K562 (cell line): ENCODE results near the gene ARFGAP1. TPM values are rescaled to one million over a fixed set of nuclear protein-coding genes. Genes with fewer than 3 reads are reported as not detected.
A peak's percentile ranks its signal among the peaks of the same experiment; 100 is the strongest.

ENCODE experiments used
- HCFC1 ChIP-seq: IDR thresholded peaks from 2 replicates; pipeline ENCODE4 v1.6.1; 2012; ENCODE audit warnings: low read depth, low read length, improper control_type of control experiment
- HDAC8 ChIP-seq: fragments of 450-650 bp; IDR thresholded peaks from 2 replicates; pipeline ENCODE4 v1.6.1; 2016; ENCODE audit warnings: mild to moderate bottlenecking, missing genetic modification characterization, moderate library complexity, missing compliant biosample characterization
- JUND ChIP-seq, 2 experiments: IDR thresholded peaks; 2 replicates in 1 of 2; 3 replicates in 1 of 2; pipeline ENCODE4 v1.6.1; 2011; ENCODE audit warnings: borderline replicate concordance in 2 of 2, low read depth in 2 of 2, low read length in 2 of 2, improper control_type of control experiment in 1 of 2, missing biosample characterization in 1 of 2, missing genetic modification characterization in 1 of 2, missing genetic modification reagents in 1 of 2
- RBM15 ChIP-seq: fragments of 200-400 bp; formaldehyde crosslinking; IDR thresholded peaks from 2 replicates; pipeline ENCODE4 v1.6.1; 2018; ENCODE audit warnings: mild to moderate bottlenecking, low read length, moderate library complexity; ENCODE audit not compliant: insufficient read depth
- SMARCA4 ChIP-seq: fragments of 450-650 bp; IDR thresholded peaks from 2 replicates; pipeline ENCODE4 v1.6.1; 2016
- SRSF9 ChIP-seq: fragments of 200-400 bp; formaldehyde crosslinking; IDR thresholded peaks from 2 replicates; pipeline ENCODE4 v1.6.1; 2017; ENCODE audit warnings: low read depth, low read length, borderline replicate concordance
- TEAD1 ChIP-seq, 2 experiments: fragments of 450-650 bp in 1 of 2; sonication (generic) in 1 of 2; formaldehyde crosslinking; IDR thresholded peaks; 2 replicates each; pipeline versions ENCODE4 v1.4.0 to v1.8.0; 2020 to 2022; ENCODE audit warnings: mild to moderate bottlenecking in 2 of 2, missing genetic modification reagents in 1 of 2
- YY1 ChIP-seq, 3 experiments: IDR thresholded peaks; 2 replicates each; pipeline ENCODE4 v1.6.1; 2011; ENCODE audit warnings: low read length in 2 of 3, mild to moderate bottlenecking in 2 of 3, moderate library complexity in 2 of 3, borderline replicate concordance in 1 of 3, control low read depth in 1 of 3, low read depth in 1 of 3; ENCODE audit not compliant: insufficient read depth in 3 of 3, insufficient replicate concordance in 2 of 3, control insufficient read depth in 1 of 3, insufficient read length in 1 of 3; ENCODE audit errors: extremely low read depth in 1 of 3
- ZC3H4 ChIP-seq: sonication (generic); formaldehyde crosslinking; IDR thresholded peaks from 2 replicates; pipeline ENCODE4 v1.9.0; 2021; ENCODE audit warnings: missing genetic modification reagents, borderline replicate concordance
- ZNF263 ChIP-seq: sonication (generic); formaldehyde crosslinking; IDR thresholded peaks from 2 replicates; pipeline ENCODE4 v1.8.0; 2022; ENCODE audit warnings: mild to moderate bottlenecking, missing genetic modification reagents, borderline replicate concordance
- polyA plus RNA-seq, 8 experiments: library from polyadenylated mRNA; depleted of rRNA in 4 of 8; stranded (reverse) in 5 of 8; unstranded in 3 of 8; fragments of >200 nt; fragmentation: Nextera tagmentation in 2 of 8; fragmentation: Illumina TruSeq in 1 of 8; extraction: Ambion mirVana in 2 of 8; extraction: Trizol in 1 of 8; gene quantifications; 2 replicates each; pipeline versions ENCODE4 v1.2.1 to v1.2.3, GENCODE V29; 2011 to 2014; ENCODE audit warnings: inconsistent platforms in 1 of 8, missing spikeins in 1 of 8
- total RNA-seq, 7 experiments: library from RNA; depleted of rRNA in 6 of 7; stranded (reverse); fragments of >200 nt in 6 of 7; fragmentation: Illumina TruSeq in 2 of 7; extraction: Trizol in 2 of 7; gene quantifications; 2 replicates each; pipeline versions ENCODE4 v1.2.1 to v1.2.3, GENCODE V29; 2011 to 2021; ENCODE audit warnings: low replicate concordance in 1 of 7
- TF ChIP-seq, protein P1 (sequence below): fragments of 200-800 bp; sonication (Bioruptor generic); IDR thresholded peaks from 2 replicates; pipeline ENCODE4 v1.6.1; 2016; ENCODE audit warnings: missing genetic modification characterization, missing compliant biosample characterization
- TF ChIP-seq, protein P2 (sequence below): sonication (generic); formaldehyde crosslinking; IDR thresholded peaks from 2 replicates; pipeline ENCODE4 v1.8.1; 2023; ENCODE audit warnings: mild to moderate bottlenecking, missing genetic modification reagents
- TF ChIP-seq, protein P3 (sequence below): fragments of 450-650 bp; IDR thresholded peaks from 2 replicates; pipeline ENCODE4 v1.6.1; 2018; ENCODE audit warnings: mild to moderate bottlenecking, low read depth; ENCODE audit not compliant: partially characterized antibody
- TF ChIP-seq, protein P4 (sequence below), 3 experiments: fragments of 200-800 bp in 1 of 3; sonication (Bioruptor generic) in 1 of 3; sonication (generic) in 1 of 3; formaldehyde crosslinking in 1 of 3; IDR thresholded peaks; 2 replicates each; pipeline versions ENCODE4 v1.6.1 to v1.8.0; 2016 to 2022; ENCODE audit warnings: mild to moderate bottlenecking in 2 of 3, missing compliant biosample characterization in 2 of 3, missing genetic modification characterization in 2 of 3, missing genetic modification reagents in 1 of 3
- TF ChIP-seq, protein P5 (sequence below): fragments of 250-450 bp; sonication (Bioruptor Pico); IDR thresholded peaks from 2 replicates; pipeline ENCODE4 v1.8.0; 2022; ENCODE audit warnings: moderate library complexity, mild to moderate bottlenecking, inconsistent platforms

The ARFGAP1 gene
- total and polyA plus RNA-seq, 9 of the 15 experiments (the other 6 are each of a cell fraction or from before 2014, with no cell fraction given): 0.53 to 102 (median 33.5) TPM

DNA sequence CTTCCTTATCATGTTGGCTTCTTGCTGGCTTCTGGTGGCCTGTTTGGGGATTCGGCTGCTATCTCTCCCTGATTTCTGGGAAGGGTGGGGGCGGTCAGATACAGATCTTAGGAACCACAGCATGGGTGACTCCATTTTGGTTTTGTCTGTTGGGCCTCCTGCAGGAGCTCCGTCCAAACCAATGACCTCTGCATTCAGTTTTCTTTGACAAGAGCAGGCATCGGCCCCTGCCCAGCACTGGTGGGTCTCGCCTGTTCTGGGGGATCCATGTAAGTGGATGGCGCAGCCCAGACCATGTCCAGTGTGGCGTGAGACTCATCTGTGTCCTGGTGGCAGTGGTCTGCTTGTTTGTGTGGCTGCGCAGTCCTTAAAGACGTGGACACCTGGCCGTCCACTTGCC lies 8.6 kb upstream of the ARFGAP1 start (continued):
- TF ChIP-seq, protein P1, sequence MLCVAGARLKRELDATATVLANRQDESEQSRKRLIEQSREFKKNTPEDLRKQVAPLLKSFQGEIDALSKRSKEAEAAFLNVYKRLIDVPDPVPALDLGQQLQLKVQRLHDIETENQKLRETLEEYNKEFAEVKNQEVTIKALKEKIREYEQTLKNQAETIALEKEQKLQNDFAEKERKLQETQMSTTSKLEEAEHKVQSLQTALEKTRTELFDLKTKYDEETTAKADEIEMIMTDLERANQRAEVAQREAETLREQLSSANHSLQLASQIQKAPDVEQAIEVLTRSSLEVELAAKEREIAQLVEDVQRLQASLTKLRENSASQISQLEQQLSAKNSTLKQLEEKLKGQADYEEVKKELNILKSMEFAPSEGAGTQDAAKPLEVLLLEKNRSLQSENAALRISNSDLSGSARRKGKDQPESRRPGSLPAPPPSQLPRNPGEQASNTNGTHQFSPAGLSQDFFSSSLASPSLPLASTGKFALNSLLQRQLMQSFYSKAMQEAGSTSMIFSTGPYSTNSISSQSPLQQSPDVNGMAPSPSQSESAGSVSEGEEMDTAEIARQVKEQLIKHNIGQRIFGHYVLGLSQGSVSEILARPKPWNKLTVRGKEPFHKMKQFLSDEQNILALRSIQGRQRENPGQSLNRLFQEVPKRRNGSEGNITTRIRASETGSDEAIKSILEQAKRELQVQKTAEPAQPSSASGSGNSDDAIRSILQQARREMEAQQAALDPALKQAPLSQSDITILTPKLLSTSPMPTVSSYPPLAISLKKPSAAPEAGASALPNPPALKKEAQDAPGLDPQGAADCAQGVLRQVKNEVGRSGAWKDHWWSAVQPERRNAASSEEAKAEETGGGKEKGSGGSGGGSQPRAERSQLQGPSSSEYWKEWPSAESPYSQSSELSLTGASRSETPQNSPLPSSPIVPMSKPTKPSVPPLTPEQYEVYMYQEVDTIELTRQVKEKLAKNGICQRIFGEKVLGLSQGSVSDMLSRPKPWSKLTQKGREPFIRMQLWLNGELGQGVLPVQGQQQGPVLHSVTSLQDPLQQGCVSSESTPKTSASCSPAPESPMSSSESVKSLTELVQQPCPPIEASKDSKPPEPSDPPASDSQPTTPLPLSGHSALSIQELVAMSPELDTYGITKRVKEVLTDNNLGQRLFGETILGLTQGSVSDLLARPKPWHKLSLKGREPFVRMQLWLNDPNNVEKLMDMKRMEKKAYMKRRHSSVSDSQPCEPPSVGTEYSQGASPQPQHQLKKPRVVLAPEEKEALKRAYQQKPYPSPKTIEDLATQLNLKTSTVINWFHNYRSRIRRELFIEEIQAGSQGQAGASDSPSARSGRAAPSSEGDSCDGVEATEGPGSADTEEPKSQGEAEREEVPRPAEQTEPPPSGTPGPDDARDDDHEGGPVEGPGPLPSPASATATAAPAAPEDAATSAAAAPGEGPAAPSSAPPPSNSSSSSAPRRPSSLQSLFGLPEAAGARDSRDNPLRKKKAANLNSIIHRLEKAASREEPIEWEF (CRISPR knock-in tag): no peak
- TF ChIP-seq RBM15: no peak
- no peak for TF ChIP-seq ZC3H4 (CRISPR knock-in tag)
- TF ChIP-seq, protein P2, sequence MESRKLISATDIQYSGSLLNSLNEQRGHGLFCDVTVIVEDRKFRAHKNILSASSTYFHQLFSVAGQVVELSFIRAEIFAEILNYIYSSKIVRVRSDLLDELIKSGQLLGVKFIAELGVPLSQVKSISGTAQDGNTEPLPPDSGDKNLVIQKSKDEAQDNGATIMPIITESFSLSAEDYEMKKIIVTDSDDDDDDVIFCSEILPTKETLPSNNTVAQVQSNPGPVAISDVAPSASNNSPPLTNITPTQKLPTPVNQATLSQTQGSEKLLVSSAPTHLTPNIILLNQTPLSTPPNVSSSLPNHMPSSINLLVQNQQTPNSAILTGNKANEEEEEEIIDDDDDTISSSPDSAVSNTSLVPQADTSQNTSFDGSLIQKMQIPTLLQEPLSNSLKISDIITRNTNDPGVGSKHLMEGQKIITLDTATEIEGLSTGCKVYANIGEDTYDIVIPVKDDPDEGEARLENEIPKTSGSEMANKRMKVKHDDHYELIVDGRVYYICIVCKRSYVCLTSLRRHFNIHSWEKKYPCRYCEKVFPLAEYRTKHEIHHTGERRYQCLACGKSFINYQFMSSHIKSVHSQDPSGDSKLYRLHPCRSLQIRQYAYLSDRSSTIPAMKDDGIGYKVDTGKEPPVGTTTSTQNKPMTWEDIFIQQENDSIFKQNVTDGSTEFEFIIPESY (CRISPR knock-in tag): no peak
- peak; percentile 96 for TF ChIP-seq HDAC8 (tag)
- peak in 1 of 2 experiments; percentile 95; a peak in 2 of 4 replicates for TF ChIP-seq TEAD1 (CRISPR knock-in tag; IDR thresholded peaks at IDR 0.05)
- no peak for TF ChIP-seq HCFC1
- no peak for TF ChIP-seq JUND (IDR thresholded peaks at IDR 0.05; ENCODE audit: borderline replicate concordance, low read depth, low read length)
- peak; percentile 53; the same call in 1 of the 3 replicates for TF ChIP-seq JUND (tag; IDR thresholded peaks at IDR 0.05; ENCODE audit: borderline replicate concordance, low read depth, low read length)
- TF ChIP-seq, protein P3, sequence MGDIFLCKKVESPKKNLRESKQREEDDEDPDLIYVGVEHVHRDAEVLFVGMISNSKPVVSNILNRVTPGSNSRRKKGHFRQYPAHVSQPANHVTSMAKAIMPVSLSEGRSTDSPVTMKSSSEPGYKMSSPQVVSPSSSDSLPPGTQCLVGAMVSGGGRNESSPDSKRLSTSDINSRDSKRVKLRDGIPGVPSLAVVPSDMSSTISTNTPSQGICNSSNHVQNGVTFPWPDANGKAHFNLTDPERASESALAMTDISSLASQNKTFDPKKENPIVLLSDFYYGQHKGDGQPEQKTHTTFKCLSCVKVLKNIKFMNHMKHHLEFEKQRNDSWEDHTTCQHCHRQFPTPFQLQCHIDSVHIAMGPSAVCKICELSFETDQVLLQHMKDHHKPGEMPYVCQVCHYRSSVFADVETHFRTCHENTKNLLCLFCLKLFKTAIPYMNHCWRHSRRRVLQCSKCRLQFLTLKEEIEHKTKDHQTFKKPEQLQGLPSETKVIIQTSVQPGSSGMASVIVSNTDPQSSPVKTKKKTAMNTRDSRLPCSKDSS: no peak
- TF ChIP-seq YY1 (IDR thresholded peaks at IDR 0.05; ENCODE audit: borderline replicate concordance in 1 of 3, control insufficient read depth in 1 of 3, extremely low read depth in 1 of 3, insufficient read depth in 3 of 3, insufficient read length in 1 of 3, insufficient replicate concordance in 2 of 3, low read depth in 1 of 3, low read length in 2 of 3): no peak
- TF ChIP-seq, protein P4, sequence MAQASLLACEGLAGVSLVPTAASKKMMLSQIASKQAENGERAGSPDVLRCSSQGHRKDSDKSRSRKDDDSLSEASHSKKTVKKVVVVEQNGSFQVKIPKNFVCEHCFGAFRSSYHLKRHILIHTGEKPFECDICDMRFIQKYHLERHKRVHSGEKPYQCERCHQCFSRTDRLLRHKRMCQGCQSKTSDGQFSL (CRISPR knock-in tag; IDR thresholded peaks at IDR 0.05): no peak
- TF ChIP-seq, protein P4 (tag; IDR thresholded peaks at IDR 0.05): peak in 1 of 2 experiments; percentile 88; a peak in 2 of 4 replicates
- TF ChIP-seq SRSF9: no peak
- no peak for TF ChIP-seq SMARCA4
- TF ChIP-seq, protein P5, sequence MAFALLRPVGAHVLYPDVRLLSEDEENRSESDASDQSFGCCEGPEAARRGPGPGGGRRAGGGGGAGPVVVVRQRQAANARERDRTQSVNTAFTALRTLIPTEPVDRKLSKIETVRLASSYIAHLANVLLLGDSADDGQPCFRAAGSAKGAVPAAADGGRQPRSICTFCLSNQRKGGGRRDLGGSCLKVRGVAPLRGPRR (CRISPR knock-in tag): peak; percentile 89
- no peak for TF ChIP-seq ZNF263 (CRISPR knock-in tag)
